Right cardiac atrium (tissue), 5 donors: ENCODE results near the gene CRACR2B. TPM values are rescaled to one million over a fixed set of nuclear protein-coding genes. Genes with fewer than 3 reads are reported as not detected.

Source experiments
- ATAC-seq, 2 donors: fragments of 200-7000 bp; cut with Tn5 transposase; one replicate each; pipeline versions ENCODE4 v1.8.0 to v1.9.1; 2020; ENCODE audit warnings: moderate library complexity in 2 of 2, mild to moderate bottlenecking in 1 of 2
- DNase-seq, 3 donors: peaks; one replicate each; pipeline ENCODE4 v3.0.0-alpha.2; 2020
- H3K27ac ChIP-seq: one replicate; pipeline ENCODE4 v1.5.1; 2013; ENCODE audit warnings: mild to moderate bottlenecking, low read length, control low read depth, moderate library complexity
- H3K27me3 ChIP-seq: one replicate; pipeline ENCODE4 v1.6.1; 2013; ENCODE audit not compliant: control insufficient read depth, insufficient read depth
- H3K4me1 ChIP-seq: one replicate; pipeline ENCODE4 v1.6.1; 2013; ENCODE audit warnings: low read length; ENCODE audit not compliant: control insufficient read depth, insufficient read depth
- H3K4me3 ChIP-seq: one replicate; pipeline ENCODE4 v1.5.1; 2013; ENCODE audit warnings: low read length, control low read depth
- H3K9me3 ChIP-seq: one replicate; pipeline ENCODE4 v1.6.1; 2013; ENCODE audit warnings: low read length; ENCODE audit not compliant: control insufficient read depth
- WGBS: extraction: QIAGEN DNeasy Blood & Tissue Kit; methylation state at CpG from one replicate; pipeline ENCODE4 v1.1.7; 2013; 5-methylcytosine and 5-hydroxymethylcytosine counted together
- intact Hi-C, 4 donors: fragments of 100-400 bp; cut with DNase I; formaldehyde crosslinking; loops; one replicate each; pipeline versions ENCODE4 v1.11.0 to v1.14.0; 2022 to 2023
- polyA plus RNA-seq: library from polyadenylated mRNA; stranded (reverse); fragments of 200-250 nt; gene quantifications from one replicate; pipeline ENCODE4 v1.2.3, GENCODE V29; 2013
- total RNA-seq, 4 donors: library from RNA; stranded (reverse); fragmentation: NEBNext Ultra II Directional; extraction: Animal tissue kit (Norgen Biotek cat#: 25700); gene quantifications; one replicate each; pipeline ENCODE4 v1.2.1, GENCODE V29; 2021
- donor health status: healthy with polysubstance abuse.
- donor health status: DM: no; HTN: yes; CAD: no.
- donor health status: DM: no; HTN: no; CAD: no.
- donor health status: DM: no; HTN: yes; CAD: no; lungs with severe emphysema.
- donor health status: DM: yes; HTN: yes; CAD: no.

CRACR2B gene
- total and polyA plus RNA-seq, 5 donors: 18.9 to 42.6 (median 22.5) TPM

- H3K4me1 ChIP-seq: peaks cover 6% of the 10 kb centered on the region
- peak; percentile 61 to 63 for ATAC-seq
- H3K27me3 ChIP-seq: no peaks in the 10 kb centered on the region
- H3K27ac ChIP-seq: peak overlapping the region; percentile 33
- intact Hi-C loops: no loop called here
- peak overlapping the region; percentile 46 for H3K4me3 ChIP-seq
- WGBS: 7% methylated on average over 26 of the region's 26 CpGs
- DNase-seq: peak; percentile 76 to 91 (median 91)
- no peaks in the 10 kb centered on the region for H3K9me3 ChIP-seq
These were observed 31.8 kb upstream of the CRACR2B start for GRCh38 chr11:795634-796564.

- Histone ChIP-seq H3K4me1 (peaks cover 6% of the 10 kb centered on the region), H3K27me3 (no peaks in the 10 kb centered on the region), H3K4me3 (peak overlapping the region; percentile 66), H3K27ac (peak overlapping the region; percentile 33), H3K9me3 (no peaks in the 10 kb centered on the region)
- DNase-seq: peak in 1 of 3 donors; percentile 71
- intact Hi-C loops: no loop called here
- 21% methylated on average over 18 of the region's 18 CpGs for whole genome bisulfite sequencing
- ATAC-seq: peak in 1 of 2 donors; percentile 0
These were observed 31.0 kb upstream of the CRACR2B start for GRCh38 chr11:796565-797295.

GRCh38 chr11:797296-798092, 30.2 kb upstream of the CRACR2B start:
- no peaks in the 10 kb centered on the region for H3K9me3 ChIP-seq
- H3K4me1 ChIP-seq: peaks cover 6% of the 10 kb centered on the region
- intact Hi-C loops: no loop called here
- DNase-seq (peak; percentile 75 to 89 (median 87)), ATAC-seq (peak; percentile 53 to 61)
- H3K4me3 ChIP-seq: peak overlapping the region; percentile 66
- under 1% methylated on average over 57 of the region's 57 CpGs for WGBS
- H3K27ac ChIP-seq: peak overlapping the region; percentile 26
- no peaks in the 10 kb centered on the region for H3K27me3 ChIP-seq

- 4% methylated on average over 69 of the region's 69 CpGs for WGBS
- DNase-seq (peak; percentile 80 to 93 (median 93)), ATAC-seq (peak; percentile 59 to 61)
- intact Hi-C loops: no loop called here
- Histone ChIP-seq H3K27me3 (no peaks in the 10 kb centered on the region), H3K4me1 (peaks cover 6% of the 10 kb centered on the region), H3K27ac (peak within 1 kb of the TSS; percentile 26), H3K4me3 (peak within 1 kb of the TSS; percentile 66), H3K9me3 (no peaks in the 10 kb centered on the region)
These were observed 29.5 kb upstream of the CRACR2B start, which contains the start of gene SLC25A22 for GRCh38 chr11:798093-798713. Gene SLC25A22, minus strand, starts transcription at chr11:798281. Its CDS starts 3,275 bp downstream, at chr11:795006.

GRCh38 chr11:799641-800316, 27.9 kb upstream of the CRACR2B start:
- ATAC-seq (no peak), DNase-seq (peak in 2 of 3 donors; percentile 61 to 67)
- Histone ChIP-seq H3K4me1 (peaks cover 8% of the 10 kb centered on the region), H3K27ac (no peak overlapping the region), H3K9me3 (no peaks in the 10 kb centered on the region), H3K4me3 (no peak overlapping the region), H3K27me3 (no peaks in the 10 kb centered on the region)
- intact Hi-C loops: no loop called here
- 94% methylated on average over 32 of the region's 32 CpGs for WGBS

GRCh38 chr11:800473-800872, 27.2 kb upstream of the CRACR2B start:
- Histone ChIP-seq H3K27ac (no peak overlapping the region), H3K4me3 (no peak overlapping the region), H3K27me3 (no peaks in the 10 kb centered on the region), H3K9me3 (no peaks in the 10 kb centered on the region), H3K4me1 (peaks cover 8% of the 10 kb centered on the region)
- 93% methylated on average over 30 of the region's 30 CpGs for WGBS
- DNase-seq (peak in 1 of 3 donors; percentile 61), ATAC-seq (no peak)
- intact Hi-C loops: no loop called here

GRCh38 chr11:801097-801780, 26.5 kb upstream of the CRACR2B start:
- Histone ChIP-seq H3K27ac (no peak overlapping the region), H3K9me3 (no peaks in the 10 kb centered on the region), H3K27me3 (no peaks in the 10 kb centered on the region), H3K4me3 (no peak overlapping the region), H3K4me1 (peaks cover 8% of the 10 kb centered on the region)
- no peak for ATAC-seq
- peak in 1 of 3 donors; percentile 73 for DNase-seq
- intact Hi-C loops: no loop called here
- 90% methylated on average over 20 of the region's 20 CpGs for WGBS

- Histone ChIP-seq H3K4me1 (peaks cover 3% of the 10 kb centered on the region), H3K4me3 (no peak overlapping the region), H3K27ac (no peak overlapping the region), H3K9me3 (no peaks in the 10 kb centered on the region), H3K27me3 (no peaks in the 10 kb centered on the region)
- no peak for ATAC-seq
- DNase-seq: no peak
- 96% methylated on average over 21 of the region's 21 CpGs for WGBS
- intact Hi-C loops: no loop called here
These were observed 25.6 kb upstream of the CRACR2B start for GRCh38 chr11:802018-802617.

- Histone ChIP-seq H3K27me3 (no peaks in the 10 kb centered on the region), H3K9me3 (no peaks in the 10 kb centered on the region), H3K27ac (no peak overlapping the region), H3K4me3 (no peak overlapping the region), H3K4me1 (peaks cover 3% of the 10 kb centered on the region)
- no peak for ATAC-seq
- intact Hi-C loops: no loop called here
- DNase-seq: peak in 1 of 3 donors; percentile 71
- 93% methylated on average over 28 of the region's 28 CpGs for WGBS
These were observed 24.8 kb upstream of the CRACR2B start for GRCh38 chr11:802693-803466.
